IMR-90 (cell line): ENCODE measurements around the gene ADD1. TPM values are rescaled to one million over a fixed set of nuclear protein-coding genes. Genes with fewer than 3 reads are reported as not detected.

Experiments
- ATAC-seq: fragments of 200-7000 bp; cut with Tn5 transposase; 2 replicates; pipeline ENCODE4 v1.9.1; 2020; ENCODE audit warnings: low read depth, mild to moderate bottlenecking, moderate library complexity
- BruUV-seq: library from RNA; stranded (reverse); fragments of 400-500 nt; replicated peaks from 2 replicates; lab custom pipeline; 2021; lab: Mats Ljungman, UMichigan
- CTCF ChIA-PET: fragments of 300-600 bp; formaldehyde crosslinking; extraction: SDS; loops from one replicate; lab custom pipeline; 2021; ENCODE audit warnings: antibody characterized with exemption; lab: Yijun Ruan, JAX
- POLR2A ChIA-PET: fragments of 300-600 bp; sonication (Branson Sonifier 250); formaldehyde crosslinking; loops from one replicate; lab custom pipeline; 2022; ENCODE audit warnings: antibody characterized with exemption; ENCODE audit not compliant: unreplicated experiment; lab: Charles Lee
- DNase-seq: peaks from one replicate; pipeline ENCODE4 v3.0.0; 2013
- H2AFZ ChIP-seq: replicated peaks from 2 replicates; pipeline ENCODE3; 2013; ENCODE audit warnings: low read length, mild to moderate bottlenecking; ENCODE audit not compliant: poor library complexity
- H2AK5ac ChIP-seq: 2 replicates; pipeline ENCODE4 v1.6.1; 2013; ENCODE audit warnings: low read depth, low read length, inconsistent platforms
- H2AK9ac ChIP-seq: replicated peaks from 2 replicates; pipeline ENCODE3; 2013; ENCODE audit warnings: mild to moderate bottlenecking, low read depth, low read length, moderate library complexity; ENCODE audit not compliant: poor library complexity
- H2BK120ac ChIP-seq: 2 replicates; pipeline ENCODE4 v1.6.1; 2013; ENCODE audit warnings: low read depth, low read length, inconsistent platforms
- H2BK15ac ChIP-seq: 3 replicates; pipeline ENCODE4 v1.6.1; 2013; ENCODE audit warnings: low read depth, low read length, inconsistent platforms
- H2BK20ac ChIP-seq: 2 replicates; pipeline ENCODE4 v1.6.1; 2013; ENCODE audit warnings: low read depth, mild to moderate bottlenecking, inconsistent platforms, low read length, moderate library complexity
- H2BK5ac ChIP-seq: 2 replicates; pipeline ENCODE4 v1.6.1; 2013; ENCODE audit warnings: mild to moderate bottlenecking, low read depth, low read length, inconsistent platforms; ENCODE audit not compliant: poor library complexity, severe bottlenecking
- H3K14ac ChIP-seq: replicated peaks from 2 replicates; pipeline ENCODE4 v1.6.1; 2013; ENCODE audit warnings: low read depth, low read length, inconsistent platforms
- H3K18ac ChIP-seq: 2 replicates; pipeline ENCODE4 v1.6.1; 2013; ENCODE audit warnings: low read depth, low read length, control low read depth
- H3K23ac ChIP-seq: 2 replicates; pipeline ENCODE4 v1.6.1; 2013; ENCODE audit warnings: low read depth, low read length, inconsistent platforms
- H3K27ac ChIP-seq: 2 replicates; pipeline ENCODE4 v1.5.1; 2013; ENCODE audit warnings: mild to moderate bottlenecking, control low read depth, low read length; ENCODE audit not compliant: insufficient read depth
- H3K27me3 ChIP-seq: 2 replicates; pipeline ENCODE4 v1.6.1; 2013; ENCODE audit warnings: low read length; ENCODE audit not compliant: control insufficient read depth, insufficient read depth
- H3K36me3 ChIP-seq: 2 replicates; pipeline ENCODE4 v1.6.1; 2013; ENCODE audit warnings: low read length, mixed read lengths; ENCODE audit not compliant: control insufficient read depth, insufficient read depth
- H3K4ac ChIP-seq: 2 replicates; pipeline ENCODE4 v1.6.1; 2013; ENCODE audit warnings: low read depth, low read length, inconsistent platforms
- H3K4me1 ChIP-seq: 2 replicates; pipeline ENCODE4 v1.6.1; 2013; ENCODE audit warnings: low read length, mixed read lengths; ENCODE audit not compliant: control insufficient read depth, insufficient read depth
- H3K4me2 ChIP-seq: 2 replicates; pipeline ENCODE4 v1.6.1; 2013; ENCODE audit warnings: low read depth, mild to moderate bottlenecking, control low read depth, low read length, moderate library complexity
- H3K4me3 ChIP-seq: 2 replicates; pipeline ENCODE4 v1.5.1; 2013; ENCODE audit warnings: low read depth, mild to moderate bottlenecking, control low read depth, low read length, moderate library complexity; ENCODE audit not compliant: insufficient read depth
- H3K56ac ChIP-seq: 2 replicates; pipeline ENCODE4 v1.6.1; 2013; ENCODE audit warnings: low read length, inconsistent platforms; ENCODE audit not compliant: insufficient read depth; ENCODE audit errors: extremely low read depth
- H3K79me1 ChIP-seq, 2 experiments: 2 replicates each; pipeline ENCODE4 v1.6.1; 2013; ENCODE audit warnings: low read length in 2 of 2, inconsistent platforms in 1 of 2, low read depth in 1 of 2
- H3K9ac ChIP-seq: 2 replicates; pipeline ENCODE4 v1.6.1; 2013; ENCODE audit warnings: low read depth, low read length, control low read depth
- H3K9me1 ChIP-seq: 2 replicates; pipeline ENCODE4 v1.6.1; 2013; ENCODE audit warnings: low read length, inconsistent platforms; ENCODE audit not compliant: insufficient read depth
- H3K9me3 ChIP-seq: 2 replicates; pipeline ENCODE4 v1.6.1; 2013; ENCODE audit warnings: low read length; ENCODE audit not compliant: control insufficient read depth, insufficient read depth
- H4K20me1 ChIP-seq: 2 replicates; pipeline ENCODE4 v1.6.1; 2013; ENCODE audit warnings: low read length, inconsistent platforms; ENCODE audit not compliant: insufficient read depth
- H4K5ac ChIP-seq: 2 replicates; pipeline ENCODE4 v1.6.1; 2013; ENCODE audit warnings: mild to moderate bottlenecking, low read depth, low read length, control low read depth
- H4K8ac ChIP-seq, 2 experiments: 2 replicates each; pipeline ENCODE4 v1.6.1; 2013; ENCODE audit warnings: low read depth in 2 of 2, low read length in 2 of 2, control low read depth in 1 of 2, inconsistent platforms in 1 of 2
- H4K91ac ChIP-seq: 2 replicates; pipeline ENCODE4 v1.6.1; 2013; ENCODE audit warnings: low read depth, low read length, inconsistent platforms; ENCODE audit not compliant: insufficient read depth
- BHLHE40 ChIP-seq: fragments of 150-350 bp; IDR thresholded peaks from 2 replicates; pipeline ENCODE4 v1.6.1; 2016; ENCODE audit warnings: mild to moderate bottlenecking, low read depth, low read length
- CEBPB ChIP-seq: IDR thresholded peaks from 2 replicates; pipeline ENCODE4 v1.6.1; 2012; ENCODE audit warnings: low read depth, low read length, improper control_type of control experiment
- CHD1 ChIP-seq: IDR thresholded peaks from 2 replicates; pipeline ENCODE4 v1.6.1; 2012; ENCODE audit warnings: low read depth, low read length, improper control_type of control experiment
- FOS ChIP-seq: fragments of 150-350 bp; IDR thresholded peaks from 2 replicates; pipeline ENCODE4 v1.6.1; 2016; ENCODE audit warnings: low read depth, low read length
- MAFK ChIP-seq: IDR thresholded peaks from 2 replicates; pipeline ENCODE4 v1.6.1; 2012; ENCODE audit warnings: low read depth, low read length, improper control_type of control experiment
- MAZ ChIP-seq: IDR thresholded peaks from 2 replicates; pipeline ENCODE4 v1.6.1; 2012; ENCODE audit warnings: low read depth, mild to moderate bottlenecking, low read length, improper control_type of control experiment, moderate library complexity, borderline replicate concordance
- MXI1 ChIP-seq: IDR thresholded peaks from 2 replicates; pipeline ENCODE4 v1.6.1; 2012; ENCODE audit warnings: low read depth, mild to moderate bottlenecking, low read length, moderate library complexity, borderline replicate concordance
- NFE2L2 ChIP-seq: fragments of 150-350 bp; IDR thresholded peaks from 2 replicates; pipeline ENCODE4 v1.6.1; 2016; ENCODE audit warnings: low read depth, mild to moderate bottlenecking, low read length
- POLR2A ChIP-seq: IDR thresholded peaks from 2 replicates; pipeline ENCODE4 v1.6.1; 2012; ENCODE audit warnings: mild to moderate bottlenecking, low read depth, low read length
- RAD21 ChIP-seq: IDR thresholded peaks from 2 replicates; pipeline ENCODE4 v1.6.1; 2012; ENCODE audit warnings: low read length, improper control_type of control experiment
- RCOR1 ChIP-seq: IDR thresholded peaks from 2 replicates; pipeline ENCODE4 v1.6.1; 2012; ENCODE audit warnings: mild to moderate bottlenecking, low read length, improper control_type of control experiment; ENCODE audit not compliant: insufficient replicate concordance
- RFX5 ChIP-seq: IDR thresholded peaks from 2 replicates; pipeline ENCODE4 v1.8.0; 2012; ENCODE audit warnings: low read depth, mild to moderate bottlenecking, low read length, moderate library complexity
- SMC3 ChIP-seq: fragments of 150-350 bp; IDR thresholded peaks from 2 replicates; pipeline ENCODE4 v1.6.1; 2016; ENCODE audit warnings: low read depth, mild to moderate bottlenecking, antibody characterized with exemption, low read length, moderate library complexity
- WGBS, 2 experiments: methylation state at CpG; one replicate each; pipeline versions ENCODE4 v1.1.5 to v1.1.7; 2013; ENCODE audit warnings: missing lambda C conversion rate in 2 of 2; ENCODE audit not compliant: insufficient read length in 1 of 2; ENCODE audit errors: extremely low coverage in 2 of 2; 5-methylcytosine and 5-hydroxymethylcytosine counted together
- dilution Hi-C: fragments of 300-500 bp; cut with HindIII; formaldehyde crosslinking; loops from one replicate; pipeline ENCODE4 v1.14.3; 2018; ENCODE audit warnings: low sequenced_read_pairs; ENCODE audit not compliant: unreplicated experiment
- in situ Hi-C: fragments of 300-500 bp; cut with MboI; formaldehyde crosslinking; loops from 3 replicates; pipeline ENCODE4 v1.14.3; 2019; ENCODE audit warnings: low sequenced_read_pairs, inconsistent platforms, mixed read lengths
- intact Hi-C: fragments of 100-400 bp; cut with micrococcal nuclease; formaldehyde crosslinking; loops from 2 replicates; pipeline ENCODE4 v1.10.0; 2022
- polyA plus RNA-seq, 3 experiments: library from polyadenylated mRNA; depleted of rRNA; stranded (reverse); fragments of >200 nt; gene quantifications; 2 replicates each; pipeline ENCODE4 v1.2.3, GENCODE V29; 2012; ENCODE audit warnings: low replicate concordance in 1 of 3
- total RNA-seq: library from RNA; depleted of rRNA; stranded (reverse); fragments of >200 nt; gene quantifications from 2 replicates; pipeline ENCODE4 v1.2.3, GENCODE V29; 2012
- TF ChIP-seq, protein P1 (sequence below): conservative IDR thresholded peaks from 2 replicates; pipeline ENCODE4 v1.5.1; 2012; ENCODE audit warnings: mild to moderate bottlenecking, low read depth, low read length, improper control_type of control experiment
- TF ChIP-seq, protein P2 (sequence below): fragments of 150-350 bp; IDR thresholded peaks from 2 replicates; pipeline ENCODE4 v1.6.1; 2017; ENCODE audit warnings: mild to moderate bottlenecking, antibody characterized with exemption, low read length, low read depth
- TF ChIP-seq, protein P3 (sequence below): fragments of 150-350 bp; IDR thresholded peaks from 2 replicates; pipeline ENCODE4 v1.6.1; 2016; ENCODE audit warnings: low read depth, mild to moderate bottlenecking, low read length, moderate library complexity, borderline replicate concordance

ADD1 gene
- total and polyA plus RNA-seq, 2 of the 4 experiments (the other 2 are of a cell fraction): 122 to 215 TPM

DNA sequence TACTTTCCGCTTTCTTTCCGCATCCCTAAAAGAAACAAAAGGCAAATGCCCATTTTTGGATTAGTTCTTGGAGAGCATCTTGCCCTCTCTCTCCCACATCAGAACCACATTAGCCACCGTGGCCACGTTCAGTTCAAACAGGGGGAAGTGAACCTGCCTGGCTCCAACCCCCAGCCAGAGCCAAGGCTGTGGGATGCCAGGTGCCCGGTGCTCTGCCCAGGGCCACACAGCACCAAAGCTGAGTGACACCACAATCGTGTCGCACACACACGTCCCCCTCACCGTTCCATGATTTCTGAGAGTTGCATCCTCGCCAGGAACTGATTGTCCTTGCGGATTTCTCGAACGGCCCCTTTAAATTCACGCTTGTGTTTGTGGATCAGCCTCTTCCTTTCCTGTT lies 95.3 kb downstream of the ADD1 start:
- 97% methylated on average over 12 of the region's 14 CpGs; no CpG with 5 or more reads in 1 of the 2 experiments for WGBS, 2 experiments
- Histone ChIP-seq H3K23ac (no peak overlapping the region), H3K4me2 (no peak overlapping the region), H3K4me1 (peaks cover 8% of the 10 kb centered on the region), H3K56ac (no peak overlapping the region), H4K8ac (no peak overlapping the region), H2AK9ac (no peak overlapping the region), H3K4ac (no peak overlapping the region), H2AK5ac (no peak overlapping the region), H2BK15ac (no peak overlapping the region), H3K9ac (no peak overlapping the region), H2BK5ac (no peak overlapping the region), H4K91ac (no peak overlapping the region), H4K5ac (no peak overlapping the region), H3K9me1 (peaks cover 9% of the 10 kb centered on the region; the same call in 1 of the 2 replicates), H2BK120ac (no peak overlapping the region), H3K18ac (no peak overlapping the region), H3K14ac (no peak overlapping the region), H3K27ac (no peak overlapping the region), H2BK20ac (no peak overlapping the region), H2AFZ (no peak overlapping the region), H3K79me1 (peaks cover 26 to 64% of the 10 kb centered on the region in 2 experiments; a peak in 3 of 4 replicates), H3K36me3 (peaks cover 63% of the 10 kb centered on the region), H3K4me3 (no peak overlapping the region), H3K27me3 (no peaks in the 10 kb centered on the region), H3K9me3 (no peaks in the 10 kb centered on the region), H4K20me1 (peaks cover 51% of the 10 kb centered on the region)
- ATAC-seq (no peak), DNase-seq (no peak)
- no peak for TF ChIP-seq RAD21
- no peak for TF ChIP-seq NFE2L2
- no peak for TF ChIP-seq MAZ
- TF ChIP-seq RFX5: no peak
- TF ChIP-seq BHLHE40: no peak
- TF ChIP-seq CEBPB: no peak
- no peak for TF ChIP-seq POLR2A
- TF ChIP-seq CHD1: no peak
- TF ChIP-seq, protein P1, sequence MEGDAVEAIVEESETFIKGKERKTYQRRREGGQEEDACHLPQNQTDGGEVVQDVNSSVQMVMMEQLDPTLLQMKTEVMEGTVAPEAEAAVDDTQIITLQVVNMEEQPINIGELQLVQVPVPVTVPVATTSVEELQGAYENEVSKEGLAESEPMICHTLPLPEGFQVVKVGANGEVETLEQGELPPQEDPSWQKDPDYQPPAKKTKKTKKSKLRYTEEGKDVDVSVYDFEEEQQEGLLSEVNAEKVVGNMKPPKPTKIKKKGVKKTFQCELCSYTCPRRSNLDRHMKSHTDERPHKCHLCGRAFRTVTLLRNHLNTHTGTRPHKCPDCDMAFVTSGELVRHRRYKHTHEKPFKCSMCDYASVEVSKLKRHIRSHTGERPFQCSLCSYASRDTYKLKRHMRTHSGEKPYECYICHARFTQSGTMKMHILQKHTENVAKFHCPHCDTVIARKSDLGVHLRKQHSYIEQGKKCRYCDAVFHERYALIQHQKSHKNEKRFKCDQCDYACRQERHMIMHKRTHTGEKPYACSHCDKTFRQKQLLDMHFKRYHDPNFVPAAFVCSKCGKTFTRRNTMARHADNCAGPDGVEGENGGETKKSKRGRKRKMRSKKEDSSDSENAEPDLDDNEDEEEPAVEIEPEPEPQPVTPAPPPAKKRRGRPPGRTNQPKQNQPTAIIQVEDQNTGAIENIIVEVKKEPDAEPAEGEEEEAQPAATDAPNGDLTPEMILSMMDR: no peak
- TF ChIP-seq SMC3: no peak
- TF ChIP-seq, protein P2, sequence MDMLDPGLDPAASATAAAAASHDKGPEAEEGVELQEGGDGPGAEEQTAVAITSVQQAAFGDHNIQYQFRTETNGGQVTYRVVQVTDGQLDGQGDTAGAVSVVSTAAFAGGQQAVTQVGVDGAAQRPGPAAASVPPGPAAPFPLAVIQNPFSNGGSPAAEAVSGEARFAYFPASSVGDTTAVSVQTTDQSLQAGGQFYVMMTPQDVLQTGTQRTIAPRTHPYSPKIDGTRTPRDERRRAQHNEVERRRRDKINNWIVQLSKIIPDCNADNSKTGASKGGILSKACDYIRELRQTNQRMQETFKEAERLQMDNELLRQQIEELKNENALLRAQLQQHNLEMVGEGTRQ: no peak
- TF ChIP-seq, protein P3, sequence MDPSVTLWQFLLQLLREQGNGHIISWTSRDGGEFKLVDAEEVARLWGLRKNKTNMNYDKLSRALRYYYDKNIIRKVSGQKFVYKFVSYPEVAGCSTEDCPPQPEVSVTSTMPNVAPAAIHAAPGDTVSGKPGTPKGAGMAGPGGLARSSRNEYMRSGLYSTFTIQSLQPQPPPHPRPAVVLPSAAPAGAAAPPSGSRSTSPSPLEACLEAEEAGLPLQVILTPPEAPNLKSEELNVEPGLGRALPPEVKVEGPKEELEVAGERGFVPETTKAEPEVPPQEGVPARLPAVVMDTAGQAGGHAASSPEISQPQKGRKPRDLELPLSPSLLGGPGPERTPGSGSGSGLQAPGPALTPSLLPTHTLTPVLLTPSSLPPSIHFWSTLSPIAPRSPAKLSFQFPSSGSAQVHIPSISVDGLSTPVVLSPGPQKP: no peak
- TF ChIP-seq MXI1: no peak
- TF ChIP-seq RCOR1: no peak
- TF ChIP-seq MAFK: no peak
- no peak for TF ChIP-seq FOS
- in situ Hi-C loops: no loop called here
- intact Hi-C loops: no loop called here
- TSS peak; percentile 86 for BruUV-seq
- dilution Hi-C loops: no loop called here
- POLR2A ChIA-PET: no interaction called here
- CTCF ChIA-PET: interaction anchor here (0.5 kb wide), 1 partner anchor 108 kb away, joined by 3 read pairs; no protein-coding TSS in a partner anchor
